Measurements from ENCODE around the gene RASL11A. TPM values are rescaled to one million over a fixed set of nuclear protein-coding genes. Genes with fewer than 3 reads are reported as not detected.

Gene RASL11A
- polyA plus RNA-seq, 1 of the 3 experiments (the other 2 are of a cell fraction): 2.7 TPM

- TF ChIP-seq SMC3 (IDR thresholded peaks at IDR 0.05; ENCODE audit: low read depth, low read length): 0 out of 2 replicates have a peak, but pooled peaks have one; percentile 1
- peak; percentile 67 for TF ChIP-seq TAF1 (IDR thresholded peaks at IDR 0.05; ENCODE audit: borderline replicate concordance, low read depth, low read length)
- no peak for TF ChIP-seq CTCF (IDR thresholded peaks at IDR 0.05)
- TF ChIP-seq GABPA (IDR thresholded peaks at IDR 0.05; ENCODE audit: low read depth): peak; percentile 78
- no peak for TF ChIP-seq RCOR1 (IDR thresholded peaks at IDR 0.05; ENCODE audit: low read length)
- peak; percentile 84 for TF ChIP-seq MAX (IDR thresholded peaks at IDR 0.05; ENCODE audit: low read depth)
- TF ChIP-seq SIN3A (IDR thresholded peaks at IDR 0.05; ENCODE audit: borderline replicate concordance, low read depth, low read length): peak; percentile 7; the same call in 1 of the 2 replicates
- TF ChIP-seq EP300 (IDR thresholded peaks at IDR 0.05; ENCODE audit: borderline replicate concordance in 1 of 2, low read depth in 1 of 2, low read length in 1 of 2): no peak
- TF ChIP-seq ZBTB33 (IDR thresholded peaks at IDR 0.05; ENCODE audit: borderline replicate concordance, low read depth): no peak
- no peak for TF ChIP-seq RAD21 (IDR thresholded peaks at IDR 0.05; ENCODE audit: low read length)
- TF ChIP-seq FOSL2 (IDR thresholded peaks at IDR 0.05; ENCODE audit: borderline replicate concordance, low read depth): no peak
- no peak for TF ChIP-seq USF2 (IDR thresholded peaks at IDR 0.05; ENCODE audit: borderline replicate concordance, low read depth, low read length)
- peak; percentile 38; the same call in 1 of the 2 replicates for TF ChIP-seq PBX3 (IDR thresholded peaks at IDR 0.05)
- TF ChIP-seq CHD2 (IDR thresholded peaks at IDR 0.05; ENCODE audit: low read length, partially characterized antibody): peak; percentile 76
- no peak for TF ChIP-seq REST (IDR thresholded peaks at IDR 0.05; ENCODE audit: low read depth, low read length)
- TF ChIP-seq RFX5 (IDR thresholded peaks at IDR 0.05; ENCODE audit: low read length): no peak
Measured at GRCh38 chr13:27251166-27252091, 19.2 kb upstream of the RASL11A start, which contains the start of gene RPL21 (continued).
